ENCODE results near the gene TMEM263.
"Not testable (repeated sequence)": the region's sequence is repeated elsewhere in the genome, so short reads cannot be mapped to it uniquely, and the experiment has no call there.

DNA sequence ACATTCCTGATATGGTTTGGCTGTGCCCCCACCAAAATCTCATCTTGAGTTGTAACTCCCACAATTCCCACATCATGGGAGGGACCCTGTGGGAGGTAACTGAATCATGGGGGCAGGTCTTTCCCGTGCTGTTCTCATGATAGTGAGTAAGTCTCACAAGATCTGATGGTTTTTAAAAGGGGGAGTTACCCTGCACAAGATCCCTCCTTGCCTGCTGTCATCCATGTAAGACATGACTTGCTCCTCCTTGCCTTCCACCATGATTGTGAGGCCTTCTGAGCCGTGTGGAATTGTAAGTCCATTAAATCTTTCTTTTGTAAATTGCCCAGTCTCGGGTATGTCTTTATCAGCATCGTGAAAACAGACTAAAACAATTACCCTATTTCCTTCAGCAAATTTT lies 47.0 kb downstream of the TMEM263 start:
- not testable (repeated sequence) for TF ChIP-seq POLR2A, CTCF (IDR thresholded peaks at IDR 0.05)
